ENCODE measurements around the gene NCKAP5. TPM values are rescaled to one million over a fixed set of nuclear protein-coding genes. Genes with fewer than 3 reads are reported as not detected.
A peak's percentile ranks its signal among the peaks of the same experiment; 100 is the strongest.

The NCKAP5 gene
- total RNA-seq: 0.39 and 0.59 TPM in 2 replicates

DNA sequence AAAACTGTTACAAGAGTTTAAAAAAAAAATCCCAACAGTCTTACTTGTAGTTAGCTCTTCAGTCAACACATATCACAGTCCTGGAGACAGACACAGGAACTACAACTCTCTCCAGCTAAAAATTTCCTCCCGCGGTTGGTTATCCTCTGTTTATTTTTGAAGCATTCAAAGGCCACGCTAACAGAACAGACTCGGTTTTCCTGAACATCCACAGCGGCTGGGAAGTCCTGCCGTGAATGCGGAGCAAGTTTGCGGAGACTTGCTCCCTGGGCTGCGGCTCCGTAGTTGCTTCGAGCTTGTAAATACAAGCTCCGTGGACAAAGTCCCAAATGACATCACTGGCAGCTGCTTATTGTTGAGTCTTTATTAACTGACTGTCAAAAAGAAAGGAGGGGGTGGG lies at the start of gene NCKAP5:
NCKAP5 (minus strand) TSS at position 292 of the 400 bp plus-strand sequence. CDS start 50,937 bp downstream, outside the sequence.
- no peak for DNase-seq (ENCODE audit: low read depth, low spot score)

DNA sequence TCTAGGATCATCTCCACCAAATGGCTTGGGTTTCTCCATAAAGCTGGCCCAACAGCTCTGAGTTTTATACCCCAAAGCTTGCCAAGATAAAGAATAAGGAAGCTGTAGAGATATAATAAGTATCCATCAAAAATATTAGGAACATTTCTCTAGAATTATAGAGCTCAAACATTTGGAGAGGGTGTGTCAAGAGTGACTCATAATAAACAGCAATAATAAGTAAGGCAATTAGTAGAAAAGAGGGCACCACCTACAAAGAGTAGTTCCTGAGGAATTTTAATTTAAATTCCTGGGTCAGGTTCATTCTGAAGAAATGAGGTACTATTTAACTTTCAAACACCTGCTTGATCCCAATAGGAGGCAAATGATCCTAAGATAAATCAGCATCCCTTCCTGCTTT lies 41.4 kb upstream of the NCKAP5 start:
- DNase-seq (ENCODE audit: low read depth, low spot score): no peak

DNA sequence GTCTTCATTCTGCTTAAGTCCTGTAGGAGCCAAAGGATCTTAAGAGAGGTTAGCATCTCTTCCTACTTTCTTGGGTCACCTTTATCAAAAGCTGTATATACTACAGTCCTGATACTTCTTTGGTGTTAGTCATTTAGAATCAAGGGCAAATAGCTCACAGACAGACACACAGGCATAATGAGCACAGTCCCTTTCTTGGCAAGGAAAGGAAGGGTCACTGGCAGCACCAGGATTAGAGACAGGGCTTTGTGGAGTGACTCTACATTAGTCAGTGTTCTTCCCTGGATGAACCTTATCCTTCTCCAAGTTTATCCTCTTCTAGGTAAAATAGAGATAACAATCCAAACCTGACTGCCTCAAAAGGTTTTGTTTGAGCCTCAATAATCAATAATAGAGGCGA lies 40.0 kb upstream of the NCKAP5 start:
- no peak for DNase-seq (ENCODE audit: low read depth, low spot score)

DNA sequence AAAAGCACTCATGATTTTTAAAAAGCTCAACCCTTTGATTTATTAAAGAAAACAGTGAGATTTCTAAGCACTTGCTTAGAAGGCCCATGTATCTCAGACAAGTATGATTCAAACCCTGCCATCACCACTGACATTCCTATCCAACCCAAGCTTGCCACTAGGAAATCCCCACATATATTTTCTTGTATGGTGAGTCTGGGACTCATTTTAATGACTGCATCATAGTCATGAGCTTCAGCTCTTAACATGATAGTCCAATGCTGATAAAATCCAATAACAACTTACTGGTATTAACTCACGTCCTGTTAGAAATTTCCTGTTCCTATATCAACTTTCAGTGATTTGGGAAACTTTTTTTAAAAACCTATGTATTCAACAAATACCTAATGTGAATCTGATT lies 39.4 kb upstream of the NCKAP5 start:
- DNase-seq (ENCODE audit: low read depth, low spot score): no peak

DNA sequence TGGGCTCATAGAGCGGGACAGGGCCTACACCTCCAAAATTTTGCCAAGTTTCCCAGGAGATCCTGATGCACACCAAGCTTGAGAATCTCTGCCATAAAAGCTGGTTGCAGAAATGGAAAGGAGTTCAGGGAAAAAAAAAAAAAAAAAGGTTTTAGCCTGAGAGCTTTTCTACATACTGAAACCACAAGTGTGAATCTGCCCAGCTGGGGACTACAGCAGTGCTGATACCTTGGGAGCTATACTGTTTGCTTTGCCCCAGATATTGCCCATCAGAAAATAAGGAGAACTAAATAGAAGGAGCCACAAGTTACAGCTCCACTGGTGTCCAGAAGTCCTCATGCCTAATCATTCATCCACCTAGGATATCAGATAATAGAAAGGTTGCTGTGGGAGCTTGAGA lies 38.4 kb upstream of the NCKAP5 start:
- DNase-seq (ENCODE audit: low read depth, low spot score): no peak

DNA sequence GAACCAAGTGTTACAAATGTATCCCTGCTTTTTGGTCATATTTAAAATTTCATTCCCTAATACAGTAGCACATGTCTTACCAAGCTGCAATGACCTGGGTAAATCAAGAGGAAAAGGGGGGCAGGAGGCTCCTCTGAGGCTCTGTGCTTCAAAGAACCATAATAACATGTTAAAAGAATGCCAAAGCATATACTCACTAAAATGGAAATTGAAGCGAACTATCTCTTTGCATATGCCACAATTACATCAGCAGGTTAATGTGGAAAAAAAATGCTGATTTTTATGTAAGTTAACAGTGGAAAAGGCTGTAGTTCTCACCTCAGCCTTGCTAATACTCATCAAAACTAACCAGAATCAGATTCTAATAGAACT lies 37.5 kb upstream of the NCKAP5 start:
- no peak for DNase-seq (ENCODE audit: low read depth, low spot score)

DNA sequence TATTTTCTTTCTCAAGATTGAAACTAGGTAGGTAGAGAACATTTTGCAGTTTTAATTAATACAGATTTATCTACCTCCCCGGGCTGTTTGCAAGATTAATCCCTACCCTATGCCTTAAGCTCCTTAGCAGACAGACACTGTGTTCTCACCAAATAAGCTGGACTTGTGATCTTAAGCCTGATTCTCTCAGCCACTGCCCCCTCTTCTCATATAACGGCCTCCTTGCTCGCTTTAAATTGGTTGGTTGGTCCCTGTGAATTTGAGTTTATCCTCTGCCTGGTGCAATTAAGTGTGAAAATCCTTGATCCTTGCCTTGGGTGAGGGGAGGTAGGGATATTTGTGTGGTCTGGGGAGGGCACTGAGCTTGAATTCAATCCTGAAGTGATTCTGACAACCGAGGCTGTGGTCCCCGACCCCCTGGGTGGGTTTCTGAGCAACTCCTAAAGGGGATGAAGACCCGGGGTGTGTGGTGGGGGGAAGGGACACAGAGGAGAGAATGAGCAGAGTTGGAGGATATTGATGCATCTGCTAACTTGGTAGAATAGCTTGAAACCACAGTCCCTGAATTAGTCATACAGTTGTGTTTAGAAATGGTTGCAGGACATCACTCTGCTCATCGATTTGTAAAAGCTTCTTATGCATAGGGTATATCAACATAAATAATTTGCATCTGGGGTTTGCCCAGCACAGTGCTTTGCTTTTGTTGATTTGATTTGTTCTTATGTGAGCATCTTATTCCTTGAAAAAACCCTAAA lies 36.9 kb upstream of the NCKAP5 start:
- DNase-seq (ENCODE audit: low read depth, low spot score): no peak

DNA sequence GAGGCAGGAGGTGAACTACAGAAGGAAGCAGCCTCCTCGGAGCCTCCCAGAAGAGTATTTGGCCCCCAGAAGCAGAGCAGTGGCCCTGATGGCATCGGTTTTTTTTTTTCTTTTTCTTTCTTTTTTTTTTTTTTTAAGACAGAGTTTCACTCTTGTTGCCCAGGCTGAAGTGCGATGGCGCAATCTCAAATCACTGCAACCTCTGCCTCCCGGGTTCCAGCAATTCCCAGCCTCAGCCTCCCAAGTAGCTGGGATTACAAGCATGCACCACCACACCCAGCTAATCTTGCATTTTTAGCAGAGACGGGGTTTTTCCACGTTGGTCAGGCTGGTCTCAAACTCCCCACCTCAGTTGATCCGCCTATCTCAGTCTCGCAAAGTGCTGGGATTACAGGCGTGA lies 34.8 kb upstream of the NCKAP5 start:
- DNase-seq (ENCODE audit: low read depth, low spot score): no peak

DNA sequence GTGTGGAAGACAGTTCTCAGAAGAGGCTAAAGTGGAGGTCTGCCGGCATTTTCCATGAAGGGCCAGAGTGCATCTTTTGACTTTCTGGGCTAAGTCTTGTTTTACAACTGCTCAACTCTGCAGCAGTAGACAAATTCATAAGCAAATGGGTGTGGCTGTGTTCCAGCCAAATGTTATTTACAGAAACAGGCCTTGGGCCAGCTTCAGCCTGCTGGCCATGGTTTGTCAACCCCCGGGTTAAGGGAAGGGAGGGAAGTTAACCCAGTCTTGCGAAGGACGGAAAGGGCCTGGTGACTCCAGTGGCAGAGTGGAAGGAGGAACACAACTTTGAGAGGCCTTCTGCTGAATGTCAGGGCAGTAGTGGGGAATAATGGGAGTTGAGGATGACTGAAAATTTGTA lies 34.3 kb upstream of the NCKAP5 start:
- DNase-seq (ENCODE audit: low read depth, low spot score): no peak

DNA sequence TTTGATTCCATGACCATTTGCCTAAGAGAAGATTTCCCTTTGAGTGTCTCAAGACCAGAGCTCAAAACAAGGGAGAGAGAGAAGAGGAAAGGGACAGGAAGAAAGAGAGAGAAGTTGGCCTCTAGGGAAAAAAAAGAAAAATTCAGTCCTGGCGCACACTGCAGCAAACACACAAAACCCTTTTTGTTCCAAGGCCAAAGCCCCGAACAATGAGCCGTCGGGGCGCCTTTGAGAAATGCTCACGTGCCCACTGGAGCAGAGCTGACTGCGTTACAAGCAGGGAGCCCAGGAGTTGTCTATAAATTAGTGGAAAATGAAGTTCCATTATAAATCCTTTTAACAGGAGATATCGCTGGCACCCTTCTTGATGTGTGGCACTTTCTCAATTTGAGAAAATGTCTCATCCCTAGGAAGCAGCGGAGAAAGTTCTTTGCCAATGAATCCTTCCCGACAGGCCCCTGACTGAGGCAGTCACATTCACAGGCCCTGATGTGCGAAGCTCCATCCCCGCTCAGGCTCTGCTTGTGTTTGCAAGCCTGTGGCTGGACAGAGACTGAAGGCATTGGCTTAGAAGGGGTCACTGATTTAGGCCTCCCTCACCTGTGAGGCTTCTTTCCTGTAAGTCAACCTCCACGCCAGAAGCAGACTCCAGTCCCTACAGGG lies 32.1 kb upstream of the NCKAP5 start:
- no peak for DNase-seq (ENCODE audit: low read depth, low spot score)

DNA sequence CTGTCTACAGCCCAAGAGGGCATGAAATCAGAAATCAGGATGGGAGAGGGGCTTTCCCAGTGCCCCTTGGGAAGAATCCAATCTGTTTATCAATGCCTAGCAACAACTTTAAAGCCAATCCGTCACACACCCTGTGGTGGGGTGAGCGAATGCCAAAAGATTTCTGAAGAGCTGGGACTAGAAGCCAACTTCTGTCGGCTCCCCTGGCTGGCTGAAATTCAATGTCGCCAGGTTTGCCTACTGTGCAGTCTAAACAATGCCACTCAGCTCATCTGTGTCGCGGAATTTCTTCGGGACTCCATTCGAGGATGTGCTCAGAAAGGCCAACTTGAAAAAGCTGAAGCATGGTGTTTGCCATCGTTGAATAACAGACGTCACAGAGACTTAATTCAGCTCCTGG lies 31.5 kb upstream of the NCKAP5 start:
- DNase-seq (ENCODE audit: low read depth, low spot score): no peak

DNA sequence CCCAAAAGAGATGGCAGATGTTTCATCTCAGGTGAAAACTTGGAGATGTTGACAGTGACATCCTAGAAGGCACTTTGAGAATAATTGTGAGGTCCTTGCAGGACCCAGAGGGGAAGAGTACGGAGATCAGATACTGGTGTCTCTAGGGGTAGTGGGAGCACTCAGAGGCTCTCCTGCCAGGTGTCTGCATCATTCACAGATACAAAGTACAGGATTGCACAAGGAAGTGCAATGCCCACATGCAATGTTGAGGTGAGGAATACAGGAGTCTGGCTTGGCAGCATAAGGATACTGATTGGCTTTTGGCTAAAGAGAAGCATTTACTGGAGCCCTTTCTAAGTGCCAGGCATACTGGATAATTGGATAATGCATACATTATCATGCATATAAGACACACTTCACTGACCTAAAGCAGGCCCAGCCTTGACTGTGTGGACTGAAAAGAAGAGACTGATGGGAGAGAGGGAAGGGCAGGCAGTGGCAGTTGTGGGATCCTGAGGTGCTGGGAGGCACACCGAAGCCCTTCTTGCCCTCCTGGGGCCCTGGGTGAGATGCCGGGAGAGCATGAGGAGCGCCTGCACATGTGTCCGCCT lies 31.0 kb upstream of the NCKAP5 start:
- DNase-seq (ENCODE audit: low read depth, low spot score): no peak

DNA sequence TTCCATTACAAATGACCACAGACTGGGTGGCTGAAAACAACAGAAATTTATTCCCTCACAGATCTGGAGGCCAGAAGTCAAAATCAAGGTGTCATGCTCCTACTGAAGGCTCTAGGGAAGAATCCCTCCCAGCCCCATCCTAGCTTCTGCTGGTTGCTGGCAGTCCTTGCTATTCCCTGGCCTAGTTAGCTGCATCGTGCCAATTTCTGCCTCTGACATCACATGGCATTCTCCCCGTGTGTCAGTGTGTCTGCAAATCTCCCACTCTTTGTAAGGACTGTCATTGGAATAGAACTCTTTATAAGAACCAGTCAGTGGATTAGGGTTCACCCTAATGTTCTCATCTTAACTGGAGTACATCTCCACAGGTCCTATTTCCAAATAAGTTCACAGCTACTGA lies 30.5 kb upstream of the NCKAP5 start:
- DNase-seq (ENCODE audit: low read depth, low spot score): no peak

DNA sequence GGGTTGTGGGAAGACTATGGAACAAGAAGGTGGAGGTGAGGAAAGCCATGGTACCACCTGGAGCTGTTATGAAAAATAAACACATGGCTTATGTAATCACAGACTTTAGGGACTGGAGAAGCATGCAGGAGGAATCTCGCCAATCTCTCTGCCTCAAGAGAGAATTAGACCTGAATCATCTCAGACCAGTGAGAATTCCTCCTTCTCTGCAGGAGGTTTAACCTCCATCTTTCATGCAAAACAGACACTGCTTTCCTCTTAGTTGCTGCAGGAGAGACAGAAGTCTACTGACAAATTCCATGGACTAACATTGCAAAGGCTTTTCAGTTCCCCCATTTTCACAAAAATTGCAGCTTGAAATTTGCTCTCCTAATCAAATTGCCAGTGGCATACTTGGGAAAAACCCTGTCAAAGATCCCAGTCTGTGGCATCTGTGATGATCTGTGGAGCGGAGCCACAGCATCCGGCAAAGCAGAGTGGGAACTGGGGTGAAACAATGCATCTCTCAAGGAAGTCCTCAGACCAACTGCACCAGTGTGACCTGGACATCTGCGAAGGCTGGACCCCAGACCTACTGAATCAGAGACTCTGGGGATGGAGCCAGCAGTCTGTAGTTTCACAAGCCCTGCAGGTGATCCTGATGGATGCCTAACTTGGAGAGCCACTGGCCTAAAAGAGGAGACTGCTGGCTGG lies 28.6 kb upstream of the NCKAP5 start:
- no peak for DNase-seq (ENCODE audit: low read depth, low spot score)

DNA sequence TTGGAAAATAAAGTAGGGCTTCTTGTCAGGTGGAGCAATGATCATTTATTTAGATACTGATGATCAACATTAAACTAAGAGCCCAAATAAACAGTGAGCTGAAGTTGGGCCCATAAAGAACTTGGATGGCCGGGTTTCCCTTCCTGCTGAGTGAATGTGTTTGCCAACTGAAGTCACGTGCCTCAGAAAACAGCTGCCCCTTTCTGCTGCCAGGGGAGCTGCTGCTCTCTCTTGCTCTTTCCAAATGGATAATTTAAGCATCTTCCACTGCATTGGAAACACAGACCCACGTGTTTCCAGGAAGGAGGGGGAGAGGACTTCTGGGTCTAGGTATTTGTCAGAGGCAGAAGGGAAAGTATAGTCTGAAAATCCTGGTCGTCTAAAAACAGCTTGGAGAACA lies 22.9 kb upstream of the NCKAP5 start:
- DNase-seq (ENCODE audit: low read depth, low spot score): no peak

DNA sequence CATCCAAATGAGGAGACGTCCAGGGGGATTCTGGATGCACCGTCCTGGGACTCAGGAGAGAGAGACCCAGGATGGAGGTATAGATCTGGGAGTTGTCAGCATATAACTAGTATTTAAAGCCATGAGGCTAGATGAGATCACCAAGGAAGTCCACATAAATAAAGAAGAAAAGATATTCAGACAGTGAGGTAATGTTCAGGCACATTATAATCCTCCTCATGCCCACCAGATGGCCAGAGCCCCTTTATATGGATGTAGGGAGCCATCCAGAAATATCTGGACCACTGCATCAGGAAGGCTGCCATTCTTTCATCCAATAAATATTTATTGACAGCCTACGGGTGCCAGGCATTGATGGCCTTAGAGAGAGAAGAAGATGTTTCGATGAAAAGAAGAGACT lies 21.2 kb upstream of the NCKAP5 start:
- DNase-seq (ENCODE audit: low read depth, low spot score): no peak

DNA sequence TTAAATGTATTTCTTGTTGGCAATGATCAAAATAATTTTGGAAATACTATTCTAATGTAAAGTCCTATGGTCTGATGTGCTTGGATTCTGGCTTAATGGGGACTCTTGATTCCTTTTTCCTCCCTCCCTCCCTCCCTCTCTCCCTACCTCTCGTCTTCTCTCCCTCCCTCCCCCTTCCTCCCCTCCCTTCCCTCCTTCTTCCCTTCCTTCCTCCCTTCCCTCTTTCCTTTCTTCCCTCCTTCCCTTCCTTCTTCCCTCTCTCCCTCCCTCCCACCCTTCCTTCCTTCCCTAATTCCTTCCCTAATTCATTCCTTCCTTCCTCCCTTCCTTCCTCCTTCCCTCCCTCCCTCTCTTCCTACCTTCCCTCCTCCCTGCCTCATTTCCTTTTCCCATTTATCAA lies 19.9 kb upstream of the NCKAP5 start:
- DNase-seq (ENCODE audit: low read depth, low spot score): no peak

DNA sequence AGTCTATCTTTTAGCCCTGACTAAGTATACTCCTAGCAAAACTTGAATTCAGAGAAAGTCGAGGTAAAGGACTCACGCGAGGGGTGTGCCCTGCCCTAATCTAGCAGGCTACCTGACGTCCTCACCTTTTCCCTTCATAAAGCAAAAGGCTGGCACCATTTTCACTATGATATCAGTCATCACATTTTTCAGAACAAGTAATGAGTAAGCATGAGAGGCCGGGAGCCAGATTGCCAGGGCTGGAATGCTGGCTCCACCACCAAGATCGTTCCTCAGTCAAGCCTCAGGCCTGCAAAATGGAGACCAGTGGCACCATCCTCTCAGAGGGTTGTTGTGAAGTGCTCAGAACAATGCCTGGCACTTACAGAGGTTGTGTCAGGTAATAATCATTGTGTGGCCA lies 18.7 kb upstream of the NCKAP5 start:
- no peak for DNase-seq (ENCODE audit: low read depth, low spot score)

DNA sequence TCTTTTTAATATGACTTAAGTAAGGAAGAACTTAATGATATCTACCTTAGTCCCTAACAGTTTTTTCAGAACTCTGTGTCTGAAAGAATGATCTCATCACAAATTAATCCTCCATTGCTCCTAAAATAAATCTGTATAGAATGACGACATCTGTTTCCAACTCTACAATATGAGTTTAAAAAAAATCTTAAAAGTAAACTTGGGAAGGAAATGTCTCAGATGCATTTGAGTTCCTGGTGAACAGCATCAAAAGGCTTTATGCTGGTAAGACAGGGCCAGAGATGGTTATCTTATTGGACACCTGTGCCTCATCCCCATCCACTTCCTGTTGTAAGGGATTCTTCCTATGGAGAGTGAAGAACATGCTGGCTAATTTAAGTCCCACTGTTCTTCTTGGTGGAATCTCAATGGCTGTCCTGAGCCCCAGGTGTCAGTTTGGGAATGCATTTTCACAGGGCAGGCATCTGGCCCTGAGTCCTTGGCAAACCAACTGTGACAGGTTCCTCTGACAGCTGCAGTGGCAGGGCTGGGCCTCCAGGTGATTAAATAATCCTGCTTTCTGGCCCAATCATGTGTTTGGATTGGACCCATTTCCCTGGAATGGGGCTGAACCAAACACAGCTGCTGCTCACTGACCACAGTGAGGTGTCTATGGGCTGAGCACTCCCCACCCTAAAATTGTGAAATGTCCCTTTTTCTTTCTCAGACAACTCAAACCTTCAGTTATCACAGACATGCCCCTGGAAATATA lies 12.9 kb upstream of the NCKAP5 start:
- peak; percentile 46 for DNase-seq (ENCODE audit: low read depth, low spot score)

DNA sequence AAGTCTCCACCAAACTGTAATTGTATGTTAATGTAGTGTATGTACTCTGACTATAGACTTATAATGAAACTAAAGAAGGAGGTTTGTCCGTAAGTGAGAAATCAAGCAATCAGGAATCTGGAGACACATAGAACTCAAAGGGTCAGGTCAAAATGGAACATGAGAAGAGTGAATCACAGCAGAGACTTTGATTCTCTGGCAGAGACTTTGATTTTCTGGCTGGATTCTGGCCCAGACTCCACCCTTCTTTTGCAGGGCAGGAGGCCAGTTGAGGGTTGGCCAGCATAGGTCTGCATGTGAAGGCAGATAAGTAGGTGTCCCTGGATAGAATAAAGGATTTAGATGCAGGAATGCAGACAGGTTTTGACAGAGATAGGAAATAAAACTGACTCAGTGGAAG lies 11.0 kb upstream of the NCKAP5 start:
- peak; percentile 65 for DNase-seq (ENCODE audit: low read depth, low spot score)

DNA sequence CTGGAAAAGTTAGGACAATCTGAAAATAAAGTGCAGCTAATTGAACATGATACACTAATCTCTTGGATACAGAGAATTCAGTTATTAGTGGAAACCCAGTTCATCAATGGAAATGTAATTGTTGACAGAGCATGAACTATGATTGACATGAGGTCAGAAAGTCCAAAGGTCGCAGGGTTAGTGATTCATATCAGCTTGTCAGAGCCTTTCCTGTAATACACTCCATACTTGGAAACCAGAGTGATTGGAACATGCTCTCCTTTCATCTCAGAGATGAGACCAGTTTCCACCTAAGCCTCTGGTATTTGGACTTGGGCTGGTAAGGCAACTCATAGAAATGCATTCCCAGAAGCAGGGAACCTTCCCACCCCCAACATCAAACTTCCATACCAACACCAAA lies 8.5 kb upstream of the NCKAP5 start:
- DNase-seq (ENCODE audit: low read depth, low spot score): no peak

DNA sequence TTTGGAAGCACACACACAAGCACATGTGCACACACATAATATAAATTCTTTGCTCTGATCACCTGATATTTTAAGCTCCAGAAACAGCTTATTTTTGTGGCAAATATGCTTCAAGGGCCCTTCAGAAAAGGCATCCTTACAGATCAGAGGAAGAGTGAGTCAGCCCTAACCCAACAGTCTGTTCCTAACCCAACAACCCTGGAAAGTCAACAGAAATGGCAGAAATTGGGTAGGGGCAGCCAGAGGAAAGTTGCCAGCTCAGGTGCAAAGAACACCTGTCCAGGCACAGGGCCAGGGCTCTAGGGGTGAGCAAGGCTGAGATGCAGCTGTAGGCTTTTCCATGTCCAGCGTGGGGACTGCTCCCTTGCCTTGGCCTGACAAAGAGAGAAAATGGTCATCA lies 6.4 kb upstream of the NCKAP5 start:
- DNase-seq (ENCODE audit: low read depth, low spot score): no peak

All from pulmonary artery endothelial cell (primary cell).